MM.1S (cell line): ENCODE results near the gene PROK2.

Experiments used
- CTCF ChIP-seq: fragments of 300-600 bp; sonication (generic); IDR thresholded peaks from 2 replicates; pipeline ENCODE4 v1.5.1; 2016; ENCODE audit warnings: antibody characterized with exemption, low read length, mixed read lengths
- EZH2 ChIP-seq: fragments of 300-600 bp; sonication (generic); optimal IDR thresholded peaks from 2 replicates; pipeline ENCODE3; 2017; ENCODE audit warnings: low read depth, mild to moderate bottlenecking, antibody characterized with exemption, low read length, mixed read lengths

- TF ChIP-seq CTCF (no peak), EZH2 (no peak)
These were observed 6.6 kb downstream of the PROK2 start for GRCh38 chr3:71778353-71778752.
